ENCODE results near the gene SLC12A5.

GRCh38 chr20:46017272-46017671 lies 11.7 kb upstream of the SLC12A5 start:
- TF ChIP-seq, protein P1, sequence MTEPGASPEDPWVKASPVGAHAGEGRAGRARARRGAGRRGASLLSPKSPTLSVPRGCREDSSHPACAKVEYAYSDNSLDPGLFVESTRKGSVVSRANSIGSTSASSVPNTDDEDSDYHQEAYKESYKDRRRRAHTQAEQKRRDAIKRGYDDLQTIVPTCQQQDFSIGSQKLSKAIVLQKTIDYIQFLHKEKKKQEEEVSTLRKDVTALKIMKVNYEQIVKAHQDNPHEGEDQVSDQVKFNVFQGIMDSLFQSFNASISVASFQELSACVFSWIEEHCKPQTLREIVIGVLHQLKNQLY (CRISPR knock-in tag; IDR thresholded peaks at IDR 0.05), result no peak
- TF ChIP-seq CTCF (IDR thresholded peaks at IDR 0.05), result no peak
- TF ChIP-seq, protein P2, sequence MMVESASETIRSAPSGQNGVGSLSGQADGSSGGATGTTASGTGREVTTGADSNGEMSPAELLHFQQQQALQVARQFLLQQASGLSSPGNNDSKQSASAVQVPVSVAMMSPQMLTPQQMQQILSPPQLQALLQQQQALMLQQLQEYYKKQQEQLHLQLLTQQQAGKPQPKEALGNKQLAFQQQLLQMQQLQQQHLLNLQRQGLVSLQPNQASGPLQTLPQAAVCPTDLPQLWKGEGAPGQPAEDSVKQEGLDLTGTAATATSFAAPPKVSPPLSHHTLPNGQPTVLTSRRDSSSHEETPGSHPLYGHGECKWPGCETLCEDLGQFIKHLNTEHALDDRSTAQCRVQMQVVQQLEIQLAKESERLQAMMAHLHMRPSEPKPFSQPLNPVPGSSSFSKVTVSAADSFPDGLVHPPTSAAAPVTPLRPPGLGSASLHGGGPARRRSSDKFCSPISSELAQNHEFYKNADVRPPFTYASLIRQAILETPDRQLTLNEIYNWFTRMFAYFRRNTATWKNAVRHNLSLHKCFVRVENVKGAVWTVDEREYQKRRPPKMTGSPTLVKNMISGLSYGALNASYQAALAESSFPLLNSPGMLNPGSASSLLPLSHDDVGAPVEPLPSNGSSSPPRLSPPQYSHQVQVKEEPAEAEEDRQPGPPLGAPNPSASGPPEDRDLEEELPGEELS (CRISPR knock-in tag; IDR thresholded peaks at IDR 0.05), result no peak
